Measurements from ENCODE around the gene TAMALIN.

- TF ChIP-seq MAX (IDR thresholded peaks at IDR 0.05) = no peak
- no peak for TF ChIP-seq CEBPB (IDR thresholded peaks at IDR 0.05)
- TF ChIP-seq REST (IDR thresholded peaks at IDR 0.05; ENCODE audit: low read depth) = no peak
- no peak for TF ChIP-seq CREB1 (IDR thresholded peaks at IDR 0.05; ENCODE audit: low read depth)
- TF ChIP-seq TCF12 (IDR thresholded peaks at IDR 0.05; ENCODE audit: low read depth) = no peak
- TF ChIP-seq TAF1 (IDR thresholded peaks at IDR 0.05; ENCODE audit: low read depth) = no peak
- no peak for TF ChIP-seq YY1 (IDR thresholded peaks at IDR 0.05; ENCODE audit: low read depth)
- no peak for TF ChIP-seq ZBTB7A (IDR thresholded peaks at IDR 0.05; ENCODE audit: low read depth)
- no peak for TF ChIP-seq EP300 (IDR thresholded peaks at IDR 0.05; ENCODE audit: borderline replicate concordance)
- no peak for TF ChIP-seq RAD21 (IDR thresholded peaks at IDR 0.05; ENCODE audit: low read depth)
- TF ChIP-seq TEAD4 (IDR thresholded peaks at IDR 0.05) = no peak
- no peak for TF ChIP-seq FOXM1 (IDR thresholded peaks at IDR 0.05; ENCODE audit: borderline replicate concordance, low read depth)
Observed at GRCh38 chr12:52042706-52043385, 36.1 kb downstream of the TAMALIN start.
